H1 (cell line): ENCODE data around the gene DNAH10. TPM values are rescaled to one million over a fixed set of nuclear protein-coding genes. Genes with fewer than 3 reads are reported as not detected.

Source experiments
- BRCA1 ChIP-seq: IDR thresholded peaks from 2 replicates; pipeline ENCODE4 v1.6.1; 2012; ENCODE audit warnings: low read depth, low read length, improper control_type of control experiment
- POU5F1 ChIP-seq: IDR thresholded peaks from 2 replicates; pipeline ENCODE4 v1.6.1; 2011; ENCODE audit warnings: low read depth, mild to moderate bottlenecking, low read length, moderate library complexity
- RAD21 ChIP-seq, 2 experiments: IDR thresholded peaks in 1 of 2; conservative IDR thresholded peaks in 1 of 2; 2 replicates each; pipeline ENCODE4 v1.6.1; 2011; ENCODE audit warnings: low read depth in 2 of 2, low read length in 2 of 2, improper control_type of control experiment in 1 of 2, inconsistent platforms in 1 of 2, mild to moderate bottlenecking in 1 of 2, moderate library complexity in 1 of 2
- RFX5 ChIP-seq: IDR thresholded peaks from 2 replicates; pipeline ENCODE4 v1.6.1; 2011; ENCODE audit warnings: low read depth, low read length, improper control_type of control experiment, borderline replicate concordance
- SIX5 ChIP-seq: IDR thresholded peaks from 2 replicates; pipeline ENCODE4 v1.6.1; 2011; ENCODE audit warnings: mild to moderate bottlenecking, low read depth, low read length
- polyA plus RNA-seq, 7 experiments: library from polyadenylated mRNA; depleted of rRNA in 3 of 7; stranded (reverse) in 5 of 7; unstranded in 2 of 7; fragments of >200 nt in 5 of 7; fragments of 200-250 nt in 2 of 7; gene quantifications; 1 replicate in 5 of 7; 2 replicates in 1 of 7; 4 replicates in 1 of 7; pipeline versions ENCODE4 v1.2.1 to v1.2.3, GENCODE V29; 2011 to 2013; ENCODE audit warnings: missing spikeins in 2 of 7, mixed read lengths in 2 of 7
- total RNA-seq: library from RNA; stranded (reverse); fragmentation: NEBNext Ultra II Directional; extraction: Animal tissue kit (Norgen Biotek cat#: 25700); gene quantifications from 2 replicates; pipeline ENCODE4 v1.2.1, GENCODE V29; 2021
- TF ChIP-seq, protein P1 (sequence below): fragments of 300-600 bp; sonication (generic); IDR thresholded peaks from 2 replicates; pipeline ENCODE4 v1.7.1; 2012; ENCODE audit warnings: low read length, moderate library complexity, mild to moderate bottlenecking, inconsistent platforms; ENCODE audit not compliant: insufficient replicate concordance
- TF ChIP-seq, protein P2 (sequence below): IDR thresholded peaks from 2 replicates; pipeline ENCODE4 v1.6.1; 2012; ENCODE audit warnings: inconsistent platforms
- TF ChIP-seq, protein P3 (sequence below): IDR thresholded peaks from 2 replicates; pipeline ENCODE4 v1.6.1; 2011; ENCODE audit warnings: low read length, improper control_type of control experiment

The DNAH10 gene
- total and polyA plus RNA-seq, 2 of the 8 experiments (the other 6 are each of a cell fraction or from before 2014, with no cell fraction given) = 0.02 to 0.24 TPM

DNA sequence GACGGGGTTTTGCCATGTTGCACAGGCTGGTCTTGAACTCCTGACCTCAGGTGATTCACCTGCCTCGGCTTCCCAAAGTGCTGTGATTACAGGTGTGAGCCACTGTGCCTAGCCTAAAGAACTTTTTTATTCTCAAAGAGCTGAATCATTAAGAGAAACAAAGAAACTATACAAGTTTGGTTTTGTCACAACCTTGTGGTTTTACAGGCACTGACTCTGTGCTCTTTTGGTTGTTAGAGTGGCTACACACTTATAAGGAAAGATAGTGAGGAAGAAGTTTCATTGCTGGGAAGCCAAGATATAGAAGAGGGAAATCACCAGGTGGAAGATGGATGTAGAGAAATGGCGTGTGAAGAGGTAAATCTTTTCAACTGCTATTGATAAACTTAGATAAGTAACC, 10.1 kb upstream of the DNAH10 start (continued):
- TF ChIP-seq, protein P1, sequence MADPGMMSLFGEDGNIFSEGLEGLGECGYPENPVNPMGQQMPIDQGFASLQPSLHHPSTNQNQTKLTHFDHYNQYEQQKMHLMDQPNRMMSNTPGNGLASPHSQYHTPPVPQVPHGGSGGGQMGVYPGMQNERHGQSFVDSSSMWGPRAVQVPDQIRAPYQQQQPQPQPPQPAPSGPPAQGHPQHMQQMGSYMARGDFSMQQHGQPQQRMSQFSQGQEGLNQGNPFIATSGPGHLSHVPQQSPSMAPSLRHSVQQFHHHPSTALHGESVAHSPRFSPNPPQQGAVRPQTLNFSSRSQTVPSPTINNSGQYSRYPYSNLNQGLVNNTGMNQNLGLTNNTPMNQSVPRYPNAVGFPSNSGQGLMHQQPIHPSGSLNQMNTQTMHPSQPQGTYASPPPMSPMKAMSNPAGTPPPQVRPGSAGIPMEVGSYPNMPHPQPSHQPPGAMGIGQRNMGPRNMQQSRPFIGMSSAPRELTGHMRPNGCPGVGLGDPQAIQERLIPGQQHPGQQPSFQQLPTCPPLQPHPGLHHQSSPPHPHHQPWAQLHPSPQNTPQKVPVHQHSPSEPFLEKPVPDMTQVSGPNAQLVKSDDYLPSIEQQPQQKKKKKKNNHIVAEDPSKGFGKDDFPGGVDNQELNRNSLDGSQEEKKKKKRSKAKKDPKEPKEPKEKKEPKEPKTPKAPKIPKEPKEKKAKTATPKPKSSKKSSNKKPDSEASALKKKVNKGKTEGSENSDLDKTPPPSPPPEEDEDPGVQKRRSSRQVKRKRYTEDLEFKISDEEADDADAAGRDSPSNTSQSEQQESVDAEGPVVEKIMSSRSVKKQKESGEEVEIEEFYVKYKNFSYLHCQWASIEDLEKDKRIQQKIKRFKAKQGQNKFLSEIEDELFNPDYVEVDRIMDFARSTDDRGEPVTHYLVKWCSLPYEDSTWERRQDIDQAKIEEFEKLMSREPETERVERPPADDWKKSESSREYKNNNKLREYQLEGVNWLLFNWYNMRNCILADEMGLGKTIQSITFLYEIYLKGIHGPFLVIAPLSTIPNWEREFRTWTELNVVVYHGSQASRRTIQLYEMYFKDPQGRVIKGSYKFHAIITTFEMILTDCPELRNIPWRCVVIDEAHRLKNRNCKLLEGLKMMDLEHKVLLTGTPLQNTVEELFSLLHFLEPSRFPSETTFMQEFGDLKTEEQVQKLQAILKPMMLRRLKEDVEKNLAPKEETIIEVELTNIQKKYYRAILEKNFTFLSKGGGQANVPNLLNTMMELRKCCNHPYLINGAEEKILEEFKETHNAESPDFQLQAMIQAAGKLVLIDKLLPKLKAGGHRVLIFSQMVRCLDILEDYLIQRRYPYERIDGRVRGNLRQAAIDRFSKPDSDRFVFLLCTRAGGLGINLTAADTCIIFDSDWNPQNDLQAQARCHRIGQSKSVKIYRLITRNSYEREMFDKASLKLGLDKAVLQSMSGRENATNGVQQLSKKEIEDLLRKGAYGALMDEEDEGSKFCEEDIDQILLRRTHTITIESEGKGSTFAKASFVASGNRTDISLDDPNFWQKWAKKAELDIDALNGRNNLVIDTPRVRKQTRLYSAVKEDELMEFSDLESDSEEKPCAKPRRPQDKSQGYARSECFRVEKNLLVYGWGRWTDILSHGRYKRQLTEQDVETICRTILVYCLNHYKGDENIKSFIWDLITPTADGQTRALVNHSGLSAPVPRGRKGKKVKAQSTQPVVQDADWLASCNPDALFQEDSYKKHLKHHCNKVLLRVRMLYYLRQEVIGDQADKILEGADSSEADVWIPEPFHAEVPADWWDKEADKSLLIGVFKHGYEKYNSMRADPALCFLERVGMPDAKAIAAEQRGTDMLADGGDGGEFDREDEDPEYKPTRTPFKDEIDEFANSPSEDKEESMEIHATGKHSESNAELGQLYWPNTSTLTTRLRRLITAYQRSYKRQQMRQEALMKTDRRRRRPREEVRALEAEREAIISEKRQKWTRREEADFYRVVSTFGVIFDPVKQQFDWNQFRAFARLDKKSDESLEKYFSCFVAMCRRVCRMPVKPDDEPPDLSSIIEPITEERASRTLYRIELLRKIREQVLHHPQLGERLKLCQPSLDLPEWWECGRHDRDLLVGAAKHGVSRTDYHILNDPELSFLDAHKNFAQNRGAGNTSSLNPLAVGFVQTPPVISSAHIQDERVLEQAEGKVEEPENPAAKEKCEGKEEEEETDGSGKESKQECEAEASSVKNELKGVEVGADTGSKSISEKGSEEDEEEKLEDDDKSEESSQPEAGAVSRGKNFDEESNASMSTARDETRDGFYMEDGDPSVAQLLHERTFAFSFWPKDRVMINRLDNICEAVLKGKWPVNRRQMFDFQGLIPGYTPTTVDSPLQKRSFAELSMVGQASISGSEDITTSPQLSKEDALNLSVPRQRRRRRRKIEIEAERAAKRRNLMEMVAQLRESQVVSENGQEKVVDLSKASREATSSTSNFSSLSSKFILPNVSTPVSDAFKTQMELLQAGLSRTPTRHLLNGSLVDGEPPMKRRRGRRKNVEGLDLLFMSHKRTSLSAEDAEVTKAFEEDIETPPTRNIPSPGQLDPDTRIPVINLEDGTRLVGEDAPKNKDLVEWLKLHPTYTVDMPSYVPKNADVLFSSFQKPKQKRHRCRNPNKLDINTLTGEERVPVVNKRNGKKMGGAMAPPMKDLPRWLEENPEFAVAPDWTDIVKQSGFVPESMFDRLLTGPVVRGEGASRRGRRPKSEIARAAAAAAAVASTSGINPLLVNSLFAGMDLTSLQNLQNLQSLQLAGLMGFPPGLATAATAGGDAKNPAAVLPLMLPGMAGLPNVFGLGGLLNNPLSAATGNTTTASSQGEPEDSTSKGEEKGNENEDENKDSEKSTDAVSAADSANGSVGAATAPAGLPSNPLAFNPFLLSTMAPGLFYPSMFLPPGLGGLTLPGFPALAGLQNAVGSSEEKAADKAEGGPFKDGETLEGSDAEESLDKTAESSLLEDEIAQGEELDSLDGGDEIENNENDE = no peak
- TF ChIP-seq SIX5 (no peak), RAD21 (IDR thresholded peaks at IDR 0.05 in 1 of 2, conservative IDR thresholded peaks at IDR 0.05 in 1 of 2; ENCODE audit: low read depth in 2 of 2, low read length in 2 of 2) (no peak), BRCA1 (no peak), RFX5 (no peak), POU5F1 (no peak)
- TF ChIP-seq, protein P2, sequence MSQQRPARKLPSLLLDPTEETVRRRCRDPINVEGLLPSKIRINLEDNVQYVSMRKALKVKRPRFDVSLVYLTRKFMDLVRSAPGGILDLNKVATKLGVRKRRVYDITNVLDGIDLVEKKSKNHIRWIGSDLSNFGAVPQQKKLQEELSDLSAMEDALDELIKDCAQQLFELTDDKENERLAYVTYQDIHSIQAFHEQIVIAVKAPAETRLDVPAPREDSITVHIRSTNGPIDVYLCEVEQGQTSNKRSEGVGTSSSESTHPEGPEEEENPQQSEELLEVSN = no peak
- TF ChIP-seq, protein P3, sequence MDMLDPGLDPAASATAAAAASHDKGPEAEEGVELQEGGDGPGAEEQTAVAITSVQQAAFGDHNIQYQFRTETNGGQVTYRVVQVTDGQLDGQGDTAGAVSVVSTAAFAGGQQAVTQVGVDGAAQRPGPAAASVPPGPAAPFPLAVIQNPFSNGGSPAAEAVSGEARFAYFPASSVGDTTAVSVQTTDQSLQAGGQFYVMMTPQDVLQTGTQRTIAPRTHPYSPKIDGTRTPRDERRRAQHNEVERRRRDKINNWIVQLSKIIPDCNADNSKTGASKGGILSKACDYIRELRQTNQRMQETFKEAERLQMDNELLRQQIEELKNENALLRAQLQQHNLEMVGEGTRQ = no peak
